Nephron (organoid): ENCODE measurements around the gene ASS1.

Source experiments
- H3K27ac Mint-ChIP-seq, 3 experiments: 2 replicates each; pipeline ENCODE4 v1.8.0; 2020; ENCODE audit warnings: mixed read lengths in 3 of 3, mild to moderate bottlenecking in 2 of 3, moderate library complexity in 1 of 3
- H3K27me3 Mint-ChIP-seq: 2 replicates; pipeline ENCODE4 v1.8.0; 2021; ENCODE audit warnings: low read depth, mild to moderate bottlenecking, moderate library complexity, mixed read lengths
- H3K36me3 Mint-ChIP-seq: 2 replicates; pipeline ENCODE4 v1.8.0; 2020; ENCODE audit warnings: low read depth, mixed read lengths
- H3K4me1 Mint-ChIP-seq: 2 replicates; pipeline ENCODE4 v1.8.0; 2020; ENCODE audit warnings: mixed read lengths
- H3K4me3 Mint-ChIP-seq, 3 experiments: 2 replicates each; pipeline ENCODE4 v1.8.0; 2020; ENCODE audit warnings: mild to moderate bottlenecking in 3 of 3, mixed read lengths in 3 of 3, moderate library complexity in 2 of 3
- H3K9me3 Mint-ChIP-seq: 2 replicates; pipeline ENCODE4 v1.8.0; 2020; ENCODE audit warnings: mixed read lengths
- CTCF ChIP-seq, 3 experiments: fragments of 200-600 bp; sonication (generic); IDR thresholded peaks; one replicate each; pipeline ENCODE4 v1.5.0; 2021; ENCODE audit warnings: antibody characterized with exemption in 3 of 3; ENCODE audit not compliant: unreplicated experiment in 3 of 3

ASS1 gene

GRCh38 chr9:130542038-130542437, 97.3 kb downstream of the ASS1 start:
- H3K27me3 Mint-ChIP-seq: peaks cover 71% of the 10 kb centered on the region
- H3K9me3 Mint-ChIP-seq: no peaks in the 10 kb centered on the region
- H3K27ac Mint-ChIP-seq: no peak overlapping the region
- no peak overlapping the region for H3K4me3 Mint-ChIP-seq
- TF ChIP-seq CTCF (IDR thresholded peaks at IDR 0.05; ENCODE audit: unreplicated experiment in 3 of 3): no peak
- no peaks in the 10 kb centered on the region for H3K36me3 Mint-ChIP-seq
- peaks cover 21% of the 10 kb centered on the region for H3K4me1 Mint-ChIP-seq

- peaks cover 19% of the 10 kb centered on the region for H3K4me1 Mint-ChIP-seq
- TF ChIP-seq CTCF (IDR thresholded peaks at IDR 0.05; ENCODE audit: unreplicated experiment in 3 of 3): no peak
- peaks cover 67% of the 10 kb centered on the region for H3K27me3 Mint-ChIP-seq
- no peak overlapping the region for H3K27ac Mint-ChIP-seq
- no peak overlapping the region for H3K4me3 Mint-ChIP-seq
- no peaks in the 10 kb centered on the region for H3K9me3 Mint-ChIP-seq
- no peaks in the 10 kb centered on the region for H3K36me3 Mint-ChIP-seq
These were observed 97.9 kb downstream of the ASS1 start for GRCh38 chr9:130542457-130543228.

DNA sequence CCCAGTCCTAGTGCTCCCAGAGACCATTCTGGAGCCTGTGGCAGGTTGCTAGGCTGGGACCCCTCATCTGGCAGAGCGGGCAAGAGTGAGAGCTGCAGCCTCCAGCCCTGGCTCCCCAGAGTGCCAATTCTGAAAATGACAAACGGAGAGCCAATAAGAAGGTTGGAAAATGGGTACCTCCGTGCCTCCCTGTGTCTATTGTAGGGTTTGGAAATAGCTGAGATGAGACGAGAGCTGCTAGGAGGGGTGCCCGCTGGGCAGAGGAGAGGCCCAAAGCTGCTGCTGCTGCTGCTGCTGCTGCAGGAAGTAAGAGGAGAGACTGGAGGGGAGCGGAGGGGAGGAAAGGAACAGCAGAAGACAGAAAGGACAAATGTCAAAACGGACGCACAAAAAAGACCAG, 98.6 kb downstream of the ASS1 start:
- no peaks in the 10 kb centered on the region for H3K36me3 Mint-ChIP-seq
- no peak overlapping the region for H3K4me3 Mint-ChIP-seq
- H3K27me3 Mint-ChIP-seq: peaks cover 65% of the 10 kb centered on the region
- H3K27ac Mint-ChIP-seq: no peak overlapping the region
- no peak for TF ChIP-seq CTCF (IDR thresholded peaks at IDR 0.05; ENCODE audit: unreplicated experiment in 3 of 3)
- peaks cover 11% of the 10 kb centered on the region for H3K4me1 Mint-ChIP-seq
- H3K9me3 Mint-ChIP-seq: no peaks in the 10 kb centered on the region

GRCh38 chr9:130543859-130544258, 99.1 kb downstream of the ASS1 start:
- Mint-ChIP-seq H3K36me3 (no peaks in the 10 kb centered on the region), H3K9me3 (no peaks in the 10 kb centered on the region), H3K27ac (no peak overlapping the region), H3K4me3 (no peak overlapping the region), H3K27me3 (peaks cover 63% of the 10 kb centered on the region), H3K4me1 (peaks cover 10% of the 10 kb centered on the region)
- TF ChIP-seq CTCF (IDR thresholded peaks at IDR 0.05; ENCODE audit: unreplicated experiment in 3 of 3): no peak

GRCh38 chr9:130544364-130544763, 99.6 kb downstream of the ASS1 start:
- Mint-ChIP-seq H3K4me3 (no peak overlapping the region), H3K27ac (no peak overlapping the region), H3K36me3 (no peaks in the 10 kb centered on the region), H3K4me1 (peaks cover 10% of the 10 kb centered on the region), H3K9me3 (no peaks in the 10 kb centered on the region), H3K27me3 (peaks cover 63% of the 10 kb centered on the region)
- no peak for TF ChIP-seq CTCF (IDR thresholded peaks at IDR 0.05; ENCODE audit: unreplicated experiment in 3 of 3)

- Mint-ChIP-seq H3K36me3 (no peaks in the 10 kb centered on the region), H3K9me3 (peaks cover 2% of the 10 kb centered on the region), H3K27me3 (peaks cover 40% of the 10 kb centered on the region), H3K4me1 (peaks cover 6% of the 10 kb centered on the region), H3K27ac (no peak overlapping the region), H3K4me3 (no peak overlapping the region)
- no peak for TF ChIP-seq CTCF (IDR thresholded peaks at IDR 0.05; ENCODE audit: unreplicated experiment in 3 of 3)
These were observed 103.3 kb downstream of the ASS1 start for GRCh38 chr9:130548103-130548502.
